PC-9 (cell line): Measurements from ENCODE around the gene TNP2.

Experiments used
- EZH2 ChIP-seq: fragments of 200-600 bp; sonication (generic); IDR thresholded peaks from 2 replicates; pipeline ENCODE4 v1.8.0; 2017; ENCODE audit warnings: antibody characterized with exemption, low read depth
- TF ChIP-seq, protein P1 (sequence below): fragments of 200-600 bp; sonication (generic); conservative IDR thresholded peaks from 2 replicates; pipeline ENCODE4 v1.6.1; 2017; ENCODE audit warnings: mixed run types, antibody characterized with exemption, mild to moderate bottlenecking, moderate library complexity

DNA sequence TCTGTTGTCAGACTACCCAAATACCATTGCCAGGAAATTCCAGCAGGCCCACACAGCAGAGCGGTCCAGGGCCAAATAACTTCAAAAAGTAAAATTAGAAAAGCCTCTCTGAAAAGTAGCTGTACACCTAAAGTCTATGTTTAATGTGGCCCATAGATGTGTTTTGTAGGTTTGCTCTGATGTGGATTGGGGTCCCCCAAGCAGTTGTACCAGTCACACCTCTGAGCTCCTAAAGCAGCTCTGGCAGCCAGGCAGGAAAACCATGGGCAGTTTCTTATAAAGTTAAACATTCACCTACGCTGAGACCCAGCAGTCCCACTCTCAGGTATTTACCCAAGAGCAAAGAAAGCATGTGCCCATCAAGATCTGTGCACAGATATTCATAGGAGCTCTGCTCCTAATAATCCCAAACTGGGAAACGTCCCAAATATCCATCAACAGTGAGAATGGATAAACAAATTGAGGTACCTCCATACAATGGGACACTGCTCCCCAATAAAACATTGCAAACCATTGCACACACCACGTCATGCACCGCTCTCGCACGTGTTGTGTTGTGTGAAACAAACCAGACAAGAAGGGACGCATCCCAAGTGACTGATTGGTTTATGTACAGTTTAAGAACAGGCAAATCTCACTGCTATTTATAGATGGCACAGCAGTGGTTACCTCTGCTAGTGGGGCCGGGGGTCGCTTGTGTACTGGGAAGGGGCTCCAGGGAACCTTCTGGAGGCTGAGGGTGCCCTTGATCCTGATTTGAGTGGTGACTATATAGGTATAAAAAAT lies 27.8 kb upstream of the TNP2 start:
- TF ChIP-seq, protein P1, sequence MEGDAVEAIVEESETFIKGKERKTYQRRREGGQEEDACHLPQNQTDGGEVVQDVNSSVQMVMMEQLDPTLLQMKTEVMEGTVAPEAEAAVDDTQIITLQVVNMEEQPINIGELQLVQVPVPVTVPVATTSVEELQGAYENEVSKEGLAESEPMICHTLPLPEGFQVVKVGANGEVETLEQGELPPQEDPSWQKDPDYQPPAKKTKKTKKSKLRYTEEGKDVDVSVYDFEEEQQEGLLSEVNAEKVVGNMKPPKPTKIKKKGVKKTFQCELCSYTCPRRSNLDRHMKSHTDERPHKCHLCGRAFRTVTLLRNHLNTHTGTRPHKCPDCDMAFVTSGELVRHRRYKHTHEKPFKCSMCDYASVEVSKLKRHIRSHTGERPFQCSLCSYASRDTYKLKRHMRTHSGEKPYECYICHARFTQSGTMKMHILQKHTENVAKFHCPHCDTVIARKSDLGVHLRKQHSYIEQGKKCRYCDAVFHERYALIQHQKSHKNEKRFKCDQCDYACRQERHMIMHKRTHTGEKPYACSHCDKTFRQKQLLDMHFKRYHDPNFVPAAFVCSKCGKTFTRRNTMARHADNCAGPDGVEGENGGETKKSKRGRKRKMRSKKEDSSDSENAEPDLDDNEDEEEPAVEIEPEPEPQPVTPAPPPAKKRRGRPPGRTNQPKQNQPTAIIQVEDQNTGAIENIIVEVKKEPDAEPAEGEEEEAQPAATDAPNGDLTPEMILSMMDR: no peak
- no peak for TF ChIP-seq EZH2
